Fibroblast of skin of back (primary cell): ENCODE results near the gene IER3.
"Not testable (repeated sequence)": the region's sequence is repeated elsewhere in the genome, so short reads cannot be mapped to it uniquely, and the experiment has no call there.

Source experiments
- DNase-seq: peaks from one replicate; pipeline ENCODE4 v3.0.0-alpha.2; 2013

IER3 gene

GRCh38 chr6:30768634-30769087 lies 24.3 kb upstream of the IER3 start:
- no peak for DNase-seq

- no peak for DNase-seq
Measured at GRCh38 chr6:30767944-30768301, 23.6 kb upstream of the IER3 start.

DNA sequence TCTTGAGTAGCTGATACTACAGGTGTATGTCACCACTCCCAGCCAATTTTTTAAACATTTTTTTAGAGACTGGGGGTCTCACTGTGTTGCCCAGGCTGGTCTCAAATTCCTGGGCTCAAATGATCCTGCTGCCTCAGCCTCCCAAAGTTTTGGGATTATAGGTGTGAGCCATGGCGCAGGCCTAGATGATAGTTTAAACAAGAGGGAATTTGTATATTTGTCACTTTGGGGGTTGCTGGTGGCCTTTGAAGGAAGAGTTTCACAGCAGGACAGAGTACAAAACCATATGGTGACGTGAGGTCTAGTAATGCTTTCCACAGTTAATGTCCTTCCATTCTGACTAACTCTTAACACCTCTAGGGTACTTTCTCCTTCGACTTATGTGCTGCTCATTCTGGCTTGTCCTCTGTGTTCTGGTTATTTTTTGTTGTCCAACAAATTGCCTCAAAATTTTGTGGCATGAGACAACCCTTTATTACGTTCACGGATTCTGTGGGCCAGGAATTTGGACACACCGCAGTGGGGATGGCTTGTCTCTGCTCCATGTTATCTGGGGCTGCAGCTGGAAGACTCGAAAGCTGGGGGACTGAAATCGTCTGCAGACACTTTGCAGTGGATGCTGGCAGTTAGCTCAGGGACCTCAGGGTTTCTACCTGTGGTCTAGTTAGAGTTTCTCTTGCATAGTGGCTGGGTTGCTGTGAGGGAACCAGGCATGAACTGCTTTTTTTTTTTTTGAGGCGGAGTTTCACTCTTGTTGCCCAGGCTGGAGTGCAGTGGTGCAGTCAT lies 23.0 kb upstream of the IER3 start:
- DNase-seq = no peak

GRCh38 chr6:30766461-30767157 lies 22.3 kb upstream of the IER3 start:
- DNase-seq = no peak

GRCh38 chr6:30765495-30765894 lies 21.1 kb upstream of the IER3 start:
- DNase-seq = peak; percentile 71

GRCh38 chr6:30764490-30765043 lies 20.2 kb upstream of the IER3 start:
- not testable (repeated sequence) for DNase-seq

DNA sequence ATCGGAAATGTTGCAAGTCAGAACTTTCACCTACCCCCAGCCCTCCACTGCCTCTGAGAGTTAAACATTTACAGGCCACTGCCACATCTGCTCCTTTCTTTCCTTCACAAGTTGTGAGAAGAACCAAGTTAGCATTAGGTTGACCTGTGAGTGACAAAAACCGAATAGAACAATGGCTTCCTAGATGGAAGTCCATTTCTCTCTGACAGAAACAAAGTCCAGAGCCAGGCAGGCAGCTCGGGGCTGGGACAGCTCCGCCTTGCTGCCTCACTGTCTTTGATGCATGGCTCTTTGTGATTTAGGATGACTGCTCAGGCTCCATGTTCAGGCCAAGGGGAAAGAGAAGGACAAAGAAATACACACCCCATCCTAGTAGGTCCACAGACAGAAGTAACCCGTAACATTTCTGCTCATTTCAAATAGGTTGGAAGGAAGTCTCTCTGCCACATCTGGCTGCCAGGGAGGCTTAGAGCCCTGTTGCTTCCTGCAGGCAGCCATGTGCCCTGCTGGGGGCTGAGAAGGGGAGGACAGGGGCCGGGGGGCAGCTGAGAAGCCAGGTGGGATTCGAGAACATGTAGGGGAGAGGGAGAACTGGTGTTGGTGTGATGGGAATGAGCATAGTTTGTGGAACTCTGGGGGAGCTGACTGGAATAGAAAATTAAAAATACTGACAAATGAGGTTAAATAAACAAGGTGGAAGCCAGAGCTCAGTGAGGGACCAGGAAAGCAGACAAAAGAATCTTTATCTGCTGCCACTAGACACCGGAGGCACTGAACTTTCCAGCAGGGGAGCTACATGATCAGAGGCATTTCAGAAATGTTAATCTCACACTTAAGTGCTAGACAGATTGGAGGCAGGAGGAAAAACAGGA lies 19.5 kb upstream of the IER3 start:
- peak; percentile 91 for DNase-seq

- no peak for DNase-seq
Measured at GRCh38 chr6:30763155-30763617, 18.8 kb upstream of the IER3 start.

DNA sequence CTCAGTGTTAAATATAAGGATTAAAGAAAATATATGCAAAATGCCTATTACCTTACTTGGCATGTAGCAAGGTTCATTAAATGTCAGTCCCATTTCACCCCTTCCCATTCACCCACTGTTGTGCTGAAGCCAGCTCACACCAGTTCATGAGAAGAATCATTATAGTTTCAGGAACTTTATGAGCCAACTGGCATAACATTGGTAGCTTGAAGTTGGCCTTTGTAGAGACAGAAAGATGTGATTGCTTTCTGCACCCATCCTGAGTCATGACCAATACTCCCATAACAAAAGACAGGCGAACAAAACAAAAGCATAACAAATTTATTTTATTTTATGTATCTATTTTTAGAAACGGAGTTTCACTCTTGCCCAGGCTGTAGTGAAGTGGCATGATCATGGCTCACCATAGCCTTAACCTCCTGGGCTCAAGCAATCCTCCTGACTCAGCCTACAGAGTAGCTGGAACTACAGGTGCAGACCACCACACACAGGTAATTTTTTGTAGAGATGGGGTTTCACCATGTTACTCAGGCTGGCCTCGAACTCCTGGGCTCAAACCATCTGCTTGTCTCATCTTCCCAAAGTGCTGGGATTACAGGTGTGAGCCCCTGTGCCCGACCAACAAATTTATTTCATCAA lies 17.6 kb upstream of the IER3 start:
- DNase-seq = no peak

GRCh38 chr6:30760549-30760948 lies 16.2 kb upstream of the IER3 start:
- DNase-seq = no peak

DNA sequence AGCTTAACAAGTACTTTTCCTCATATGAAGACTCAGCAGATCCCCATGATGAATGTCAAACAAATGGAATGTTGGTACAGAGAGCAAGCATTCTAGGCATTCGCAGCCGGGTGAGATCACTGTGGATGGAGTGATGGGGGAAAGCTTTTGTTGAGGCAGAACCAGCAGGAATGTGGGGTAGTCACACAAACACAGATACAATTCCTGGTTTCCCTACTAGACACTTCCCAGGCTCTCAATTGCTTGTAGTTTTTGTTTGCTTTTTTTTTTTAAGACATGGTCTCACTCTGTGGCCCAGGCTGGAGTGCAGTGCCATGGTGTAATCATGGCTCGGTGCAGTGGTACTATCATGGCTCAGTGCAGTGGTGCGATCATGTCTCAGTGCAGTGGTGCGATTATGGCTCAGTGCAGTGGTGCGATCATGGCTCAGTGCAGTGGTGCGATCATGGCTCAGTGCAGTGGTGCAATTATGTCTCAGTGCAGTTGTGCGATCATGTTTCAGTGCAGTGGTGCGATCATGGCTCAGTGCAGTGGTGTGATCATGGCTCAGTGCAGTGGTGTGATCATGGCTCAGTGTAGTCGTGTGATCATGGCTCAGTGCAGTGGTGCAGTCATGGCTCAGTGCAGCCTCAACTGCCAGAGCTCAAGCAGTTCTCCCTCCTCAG lies 15.4 kb upstream of the IER3 start:
- DNase-seq = peak; percentile 100

DNA sequence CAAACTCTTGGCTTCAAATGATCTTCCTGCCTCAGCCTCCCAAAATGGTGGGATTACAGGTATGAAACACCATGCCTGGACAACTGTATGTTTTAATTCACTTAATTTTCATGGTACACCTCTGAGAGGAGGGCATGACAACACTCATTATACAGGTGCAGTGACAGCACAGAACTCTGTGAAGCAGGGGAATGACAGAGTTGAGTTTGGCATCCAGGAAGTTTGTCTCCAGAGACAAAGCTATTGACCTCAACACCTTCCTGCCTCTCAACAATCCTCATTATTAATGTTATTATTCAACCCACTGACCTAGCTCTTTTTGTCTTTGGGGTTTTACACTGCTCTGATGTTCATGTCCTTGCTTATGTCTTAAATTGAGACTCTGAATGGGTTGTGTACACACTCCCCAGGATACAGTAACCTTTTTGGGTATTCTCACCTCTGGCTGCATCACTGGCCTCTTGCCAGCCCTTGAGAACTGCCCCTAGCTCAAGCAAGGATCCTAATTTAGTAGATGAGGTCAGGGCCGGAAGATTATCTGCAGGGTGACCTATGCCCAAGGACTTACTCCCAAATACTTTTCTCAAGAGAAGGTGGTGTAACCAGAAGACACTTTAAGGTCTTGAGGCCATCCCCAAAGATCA lies 13.0 kb upstream of the IER3 start:
- no peak for DNase-seq

GRCh38 chr6:30756405-30757003 lies 12.2 kb upstream of the IER3 start:
- DNase-seq = not testable (repeated sequence)

DNA sequence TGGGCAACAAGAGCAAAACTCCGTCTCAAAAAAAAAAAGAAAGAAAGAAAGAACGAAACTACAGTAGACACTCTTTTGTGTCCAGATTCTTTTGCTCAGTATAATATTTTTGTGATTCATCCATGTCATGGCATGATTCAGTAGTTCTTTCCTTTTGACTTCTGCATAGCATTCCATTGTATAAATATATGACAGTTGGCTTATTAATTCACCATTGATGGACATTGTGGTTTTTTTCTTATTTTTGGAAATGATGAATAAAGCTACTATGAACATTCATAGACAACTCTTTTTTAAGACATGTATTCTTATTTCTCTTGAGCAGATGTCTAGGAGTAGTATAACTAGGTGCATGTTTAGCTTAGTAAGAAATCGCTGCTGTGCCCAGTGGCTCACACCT lies 10.3 kb upstream of the IER3 start:
- DNase-seq = peak; percentile 96

DNA sequence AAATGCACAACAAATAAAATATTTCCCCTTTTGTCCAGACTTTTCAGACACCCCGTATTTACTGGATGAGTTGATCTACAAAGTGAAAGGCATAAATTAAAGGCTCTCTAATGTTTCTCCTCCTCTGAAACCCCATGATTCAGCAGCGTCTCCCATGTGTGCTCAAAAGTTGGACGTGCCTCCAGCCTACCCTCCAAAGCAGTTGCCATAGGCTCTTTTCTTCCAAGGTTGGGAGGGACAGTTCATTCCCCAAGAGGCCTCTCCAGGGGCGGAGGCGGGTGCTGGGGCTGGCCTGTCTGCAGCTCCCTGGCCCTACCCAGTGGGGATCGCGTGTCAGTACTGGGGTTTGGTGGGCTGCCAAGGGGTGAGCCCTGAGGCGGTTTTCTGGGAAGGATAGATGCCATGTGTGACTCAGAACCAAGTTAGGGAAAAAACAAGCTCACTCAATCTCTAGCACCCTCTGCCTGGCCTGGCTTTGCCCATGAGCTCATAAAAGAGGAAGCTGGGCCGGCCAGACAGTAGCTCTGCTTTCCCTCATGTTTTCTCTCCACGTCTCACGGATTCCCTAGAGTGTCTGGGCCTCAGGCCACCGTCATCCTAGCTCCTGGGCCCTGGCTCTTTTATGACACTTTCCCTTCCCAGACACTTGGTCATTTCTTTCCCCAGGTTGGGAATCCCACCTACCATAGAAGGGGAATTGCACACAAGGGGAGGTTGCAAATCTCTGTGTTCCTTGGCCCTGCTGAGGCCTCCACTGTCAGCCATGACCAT lies 8.0 kb upstream of the IER3 start:
- DNase-seq = peak; percentile 100

- no peak for DNase-seq
Measured at GRCh38 chr6:30750379-30750668, 6.0 kb upstream of the IER3 start.

GRCh38 chr6:30749554-30750378 lies 5.4 kb upstream of the IER3 start:
- no peak for DNase-seq

GRCh38 chr6:30748851-30749540 lies 4.6 kb upstream of the IER3 start:
- DNase-seq = peak; percentile 92
